DND-41 (cell line): ENCODE data around the gene TJP3.

Experiments used
- CTCF ChIP-seq: IDR thresholded peaks from 2 replicates; pipeline ENCODE4 v1.5.1; 2012; ENCODE audit warnings: borderline replicate concordance, low read length, moderate library complexity, mild to moderate bottlenecking; ENCODE audit not compliant: poor library complexity, severe bottlenecking; ENCODE audit errors: extremely low read depth
- EZH2 ChIP-seq: IDR thresholded peaks from 3 replicates; pipeline ENCODE4 v1.6.1; 2012; ENCODE audit warnings: borderline replicate concordance, low read depth, mild to moderate bottlenecking, moderate library complexity, low read length, inconsistent platforms; ENCODE audit not compliant: severe bottlenecking

- TF ChIP-seq CTCF (no peak), EZH2 (no peak)
These were observed 47.5 kb upstream of the TJP3 start for GRCh38 chr19:3660493-3661219.
